Cortex of kidney (tissue), 1 donor: ENCODE data around the gene DUOXA2.
"Not testable (repeated sequence)": the region's sequence is repeated elsewhere in the genome, so short reads cannot be mapped to it uniquely, and the experiment has no call there.

Experiments used
- DNase-seq: peaks from one replicate; lab custom pipeline; 2025; lab: John Stamatoyannopoulos, UW

The DUOXA2 gene

DNA sequence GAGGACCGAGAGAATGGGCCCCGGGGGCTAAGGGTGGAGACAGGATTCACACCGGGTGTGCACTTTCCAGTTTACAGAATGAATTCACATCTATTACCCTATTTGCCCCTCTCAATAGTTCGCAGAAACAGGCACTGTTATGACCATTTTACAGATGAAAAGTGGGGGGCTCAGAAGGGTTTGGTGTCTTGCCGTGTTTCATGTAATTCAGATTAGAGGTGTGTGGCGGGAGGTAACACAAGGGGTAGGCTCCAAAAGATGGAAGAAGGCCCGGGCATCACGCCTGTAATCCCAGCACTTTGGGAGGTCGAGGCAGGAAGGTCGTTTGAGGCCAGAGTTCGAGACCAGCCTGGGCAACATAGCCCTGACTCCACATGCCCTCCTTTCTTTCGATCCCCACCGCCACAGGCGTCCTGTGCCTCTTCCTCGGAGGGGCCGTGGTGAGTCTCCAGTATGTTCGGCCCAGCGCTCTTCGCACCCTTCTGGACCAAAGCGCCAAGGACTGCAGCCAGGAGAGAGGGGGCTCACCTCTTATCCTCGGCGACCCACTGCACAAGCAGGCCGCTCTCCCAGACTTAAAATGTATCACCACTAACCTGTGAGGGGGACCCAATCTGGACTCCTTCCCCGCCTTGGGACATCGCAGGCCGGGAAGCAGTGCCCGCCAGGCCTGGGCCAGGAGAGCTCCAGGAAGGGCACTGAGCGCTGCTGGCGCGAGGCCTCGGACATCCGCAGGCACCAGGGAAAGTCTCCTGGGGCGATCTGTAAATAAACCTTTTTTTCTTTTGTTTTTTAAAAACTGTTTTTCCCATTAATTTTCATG lies 3.4 kb downstream of the DUOXA2 start:
- DNase-seq: no peak

DNA sequence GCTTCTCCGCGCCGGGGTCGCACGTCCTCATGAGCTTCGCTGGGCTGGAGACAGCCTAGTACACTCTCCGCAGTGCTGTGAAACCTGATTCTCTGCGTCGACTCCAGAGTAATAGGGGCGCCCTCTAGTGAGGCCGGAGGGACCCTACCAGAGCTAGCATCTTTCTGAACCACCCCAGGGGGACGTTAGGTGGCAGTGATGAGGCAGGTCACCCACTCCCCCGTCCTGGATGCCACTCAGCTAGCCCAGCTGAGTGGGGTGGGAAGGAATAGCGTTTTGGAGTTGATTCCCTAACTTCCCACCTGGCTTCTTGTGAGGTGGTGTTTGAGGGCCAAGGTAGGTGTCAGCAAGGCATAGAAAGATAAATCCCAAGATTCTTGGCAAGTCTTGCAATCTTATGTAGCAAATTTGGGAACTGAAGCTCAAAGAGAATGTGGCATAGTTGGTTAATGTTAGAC lies 4.0 kb downstream of the DUOXA2 start:
- no peak for DNase-seq

DNA sequence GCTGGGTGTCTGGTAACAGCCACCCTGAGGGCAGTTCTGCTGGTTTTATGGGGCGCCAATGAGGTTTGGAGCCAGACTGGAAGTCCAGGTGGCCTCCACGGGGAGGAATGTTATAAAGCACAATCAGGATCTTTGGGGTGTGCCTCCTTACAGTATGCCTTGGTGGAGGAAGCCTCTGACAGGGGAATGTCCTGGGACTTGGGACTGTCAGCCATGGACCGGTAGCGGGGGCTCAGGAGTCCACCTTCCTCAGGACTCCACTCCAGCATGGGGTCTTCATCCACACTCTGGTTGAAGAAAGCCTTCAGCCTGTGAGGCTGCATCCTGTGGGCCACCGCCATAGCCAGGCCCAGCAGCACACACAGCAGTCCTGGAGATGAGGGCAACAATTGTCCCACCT lies 4.9 kb downstream of the DUOXA2 start:
- no peak for DNase-seq

DNA sequence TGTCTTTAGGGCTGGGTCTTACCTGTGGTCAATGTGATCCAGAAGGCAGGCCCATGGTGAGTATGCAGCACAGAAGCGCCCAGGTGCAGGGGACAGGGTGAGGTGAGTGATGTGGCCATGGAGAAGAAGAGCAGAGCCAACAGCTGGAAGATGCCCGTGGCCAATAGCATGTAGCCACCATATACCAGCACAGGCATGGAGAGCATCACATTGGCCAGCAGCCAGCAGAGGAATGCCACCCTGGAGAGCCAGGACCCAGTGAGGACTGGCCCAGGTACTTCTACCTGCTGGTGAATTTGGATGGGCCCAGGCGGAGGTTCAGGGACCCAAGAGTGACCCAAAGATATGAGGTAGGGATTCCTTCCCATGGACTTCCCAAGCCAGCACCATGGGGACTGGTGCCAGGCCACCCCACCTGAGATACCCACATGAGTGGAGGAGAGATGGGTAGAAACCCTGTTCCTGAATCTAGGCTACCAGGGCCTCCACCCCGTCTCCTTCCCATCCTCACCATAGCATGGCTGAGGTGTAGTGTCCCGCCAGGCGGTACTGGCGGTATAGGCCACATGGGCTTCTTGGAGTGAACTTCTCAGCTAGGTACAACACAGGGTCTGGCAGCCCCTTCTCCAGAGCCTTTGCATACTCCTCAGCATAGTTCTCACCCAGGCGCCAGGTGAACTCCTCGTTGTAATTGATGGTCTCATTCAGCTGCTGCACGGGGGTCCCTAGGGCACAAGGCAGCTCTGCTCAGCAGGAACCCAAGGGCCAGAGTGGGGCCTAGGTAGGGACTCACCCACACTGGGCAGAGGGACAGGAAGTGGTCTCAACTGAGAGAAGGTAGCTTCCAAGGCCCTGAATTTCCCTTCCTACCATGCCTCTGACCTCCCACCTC lies 6.2 kb downstream of the DUOXA2 start:
- no peak for DNase-seq

DNA sequence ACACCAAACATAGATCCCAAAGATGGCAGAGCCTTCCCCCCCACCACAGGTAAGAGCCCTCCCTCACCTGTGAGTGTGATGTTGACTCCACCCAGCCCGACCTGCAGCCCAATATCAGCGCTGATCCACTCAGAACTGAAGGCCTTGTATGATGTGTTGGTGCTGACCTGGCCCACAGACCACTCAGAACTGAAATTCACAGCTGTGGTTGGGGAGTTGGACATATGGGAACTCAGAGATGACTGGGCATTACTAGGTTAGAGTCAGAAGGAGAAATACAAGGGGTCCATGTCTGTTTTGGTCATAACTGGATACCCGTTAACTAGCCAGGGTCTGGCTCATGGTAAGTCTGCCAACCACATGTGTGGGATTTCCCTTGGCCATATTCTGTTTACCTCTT lies 6.9 kb downstream of the DUOXA2 start:
- DNase-seq: no peak

DNA sequence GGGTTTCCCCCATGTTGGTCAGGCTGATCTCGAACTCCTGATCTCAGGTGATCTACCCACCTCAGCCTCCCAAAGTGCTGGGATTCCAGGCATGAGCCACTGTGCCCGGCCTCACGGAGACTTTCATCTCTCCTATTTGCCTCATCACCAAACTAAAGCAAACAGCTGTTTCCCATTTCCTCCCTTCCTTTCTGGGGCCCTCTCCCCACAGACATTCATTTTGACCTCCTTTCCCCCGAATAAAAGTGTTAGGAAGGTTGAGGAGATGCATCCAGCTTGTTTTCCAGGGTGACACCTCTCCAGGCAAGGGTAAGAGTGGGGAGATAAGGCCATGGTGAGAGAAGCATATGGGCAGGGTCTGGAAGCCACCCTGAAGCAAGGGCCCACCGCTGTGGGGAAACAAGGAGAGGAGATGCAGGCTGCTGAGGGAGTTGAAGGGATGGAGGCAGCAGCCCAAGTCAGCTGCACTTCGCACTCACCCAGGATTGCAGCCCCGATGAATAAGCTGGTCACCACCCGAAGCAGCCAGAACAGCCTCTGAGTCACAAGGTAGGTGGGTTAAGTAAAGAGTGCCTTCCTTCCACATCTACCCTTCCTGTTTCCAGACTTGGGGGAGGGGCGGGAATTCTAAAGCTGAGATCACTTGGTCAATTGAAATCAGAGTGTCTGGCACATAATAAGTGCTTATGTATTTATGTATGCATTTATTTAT lies 7.7 kb downstream of the DUOXA2 start:
- no peak for DNase-seq

DNA sequence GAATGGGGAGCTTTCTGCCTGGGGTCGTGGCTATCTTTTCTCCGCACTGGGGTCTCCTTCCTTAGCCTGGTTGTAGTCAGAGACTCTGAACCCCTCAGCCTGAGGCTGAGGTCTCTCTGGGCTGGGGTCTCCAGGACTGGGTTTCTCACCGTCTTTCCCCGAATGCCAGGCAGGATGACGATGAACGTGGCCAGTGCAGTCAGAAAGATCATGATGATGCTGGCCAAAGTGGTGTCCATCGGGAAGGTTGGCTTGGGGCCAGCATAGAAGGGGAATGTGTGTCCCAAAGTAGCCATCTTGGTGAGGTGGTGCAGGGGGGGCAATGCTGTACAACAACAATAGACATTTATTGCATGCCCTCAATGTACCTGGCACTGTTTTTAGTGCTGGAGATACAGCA lies 8.6 kb downstream of the DUOXA2 start:
- no peak for DNase-seq

DNA sequence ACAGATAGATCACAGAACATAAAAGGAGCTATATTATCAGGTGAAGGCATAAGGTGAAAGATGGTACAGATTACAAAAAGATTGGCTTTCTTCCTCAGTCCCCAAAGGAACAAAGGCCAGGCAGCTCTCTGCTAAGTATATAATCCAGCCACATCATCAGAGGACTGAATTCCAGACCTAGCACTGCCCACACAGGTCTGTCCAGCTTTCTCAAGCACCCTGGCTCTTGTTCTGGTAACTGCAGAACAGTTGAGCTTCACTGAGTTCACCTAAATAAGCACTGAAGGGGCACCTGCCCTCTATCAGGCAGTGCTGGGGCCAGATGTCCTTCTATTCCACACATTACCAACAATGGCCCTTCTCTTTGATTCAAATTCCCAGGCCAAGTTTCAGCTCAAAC lies 9.3 kb downstream of the DUOXA2 start:
- no peak for DNase-seq

DNA sequence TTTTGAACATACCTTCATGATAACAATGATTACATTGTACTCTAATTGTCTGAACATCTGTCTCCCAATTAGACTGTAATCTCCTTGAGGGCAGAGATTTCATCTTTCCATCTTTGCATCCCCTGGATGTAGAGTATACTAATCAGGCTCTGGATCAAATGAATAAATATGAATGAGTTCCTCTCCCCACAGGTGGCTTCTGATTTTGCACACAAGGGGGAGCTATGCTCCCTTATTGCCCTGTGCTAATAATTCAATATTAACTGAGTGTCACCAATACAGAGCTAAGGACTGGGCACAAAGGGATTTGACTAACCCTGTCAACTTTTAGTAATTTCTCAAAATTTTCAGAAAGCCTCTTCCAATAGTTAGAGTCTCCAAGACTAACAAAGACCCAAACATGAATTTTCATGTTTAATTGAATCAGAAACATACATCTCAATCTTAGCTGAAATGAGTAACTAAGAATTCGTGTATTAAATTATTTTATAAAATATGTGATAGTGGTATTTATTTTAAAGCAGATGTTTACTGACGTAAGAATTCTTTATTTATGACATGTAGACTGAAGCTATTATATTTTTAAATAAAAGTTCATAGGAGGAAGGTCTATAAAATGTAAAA lies 12.5 kb downstream of the DUOXA2 start:
- no peak for DNase-seq

DNA sequence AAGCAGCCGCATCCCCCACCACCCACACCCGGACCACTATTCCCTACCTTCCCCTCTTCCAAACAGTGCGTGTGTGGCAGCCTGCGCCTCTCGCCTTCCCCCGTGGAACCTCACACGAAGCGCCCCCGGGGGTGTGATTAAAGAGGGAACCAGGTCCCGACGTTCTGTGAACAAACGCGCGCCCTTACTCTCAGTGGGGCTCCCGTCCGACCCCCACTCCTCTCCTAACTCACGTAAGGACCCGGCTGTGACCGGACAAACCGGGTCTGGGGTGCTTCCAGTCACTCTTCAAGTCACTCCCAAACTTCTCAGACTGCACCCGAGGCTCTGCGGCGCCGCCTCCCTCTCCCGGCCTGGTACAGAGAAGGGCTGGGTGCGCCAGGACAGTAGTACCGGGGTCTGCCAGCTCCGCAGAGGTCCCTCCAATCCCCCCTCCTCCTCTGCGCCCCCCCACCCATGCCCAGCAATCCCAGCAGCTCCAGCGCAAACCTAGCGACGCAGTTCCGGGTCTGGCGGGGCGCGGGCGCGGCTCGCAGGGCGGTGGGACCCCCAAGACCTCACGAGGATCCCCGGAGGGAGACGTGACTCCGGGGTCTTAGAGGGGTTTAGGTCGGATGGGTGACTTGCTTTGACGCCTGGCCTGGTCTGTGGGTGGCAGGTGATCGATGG lies 15.0 kb downstream of the DUOXA2 start:
- no peak for DNase-seq

DNA sequence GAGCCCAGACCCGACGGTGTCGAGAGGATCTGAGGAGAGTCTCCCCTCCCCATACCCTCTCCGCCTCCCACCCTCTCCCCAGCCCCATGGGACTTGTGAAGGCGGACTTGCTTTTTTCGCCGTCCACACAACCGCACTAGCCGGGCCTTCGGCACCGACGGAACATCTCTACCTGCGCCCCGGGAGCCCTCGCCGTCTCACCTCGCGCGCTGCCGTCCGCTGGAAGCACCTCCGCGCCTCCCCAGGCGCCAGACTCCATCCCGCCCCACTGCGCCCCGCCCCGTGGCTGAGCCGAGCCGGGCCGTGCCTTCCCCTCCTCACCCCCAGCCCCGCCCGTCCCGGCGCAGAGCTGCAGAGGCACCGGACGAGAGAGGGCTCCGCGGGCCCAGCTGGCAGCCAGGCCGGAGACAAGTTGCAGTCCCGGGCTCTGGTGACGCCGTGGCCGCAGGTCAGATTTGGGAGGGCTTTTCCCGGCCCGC lies 15.6 kb downstream of the DUOXA2 start, which contains the start of the genes DUOX1 and DUOXA1:
Gene DUOX1 (plus strand): TSS at position 344 of the 479 bp plus-strand sequence. CDS start 1,973 bp downstream, outside the sequence.
Gene DUOXA1 (minus strand): TSS at position 229 of the 479 bp plus-strand sequence. CDS start 6,865 bp downstream, outside the sequence.
- no peak for DNase-seq

DNA sequence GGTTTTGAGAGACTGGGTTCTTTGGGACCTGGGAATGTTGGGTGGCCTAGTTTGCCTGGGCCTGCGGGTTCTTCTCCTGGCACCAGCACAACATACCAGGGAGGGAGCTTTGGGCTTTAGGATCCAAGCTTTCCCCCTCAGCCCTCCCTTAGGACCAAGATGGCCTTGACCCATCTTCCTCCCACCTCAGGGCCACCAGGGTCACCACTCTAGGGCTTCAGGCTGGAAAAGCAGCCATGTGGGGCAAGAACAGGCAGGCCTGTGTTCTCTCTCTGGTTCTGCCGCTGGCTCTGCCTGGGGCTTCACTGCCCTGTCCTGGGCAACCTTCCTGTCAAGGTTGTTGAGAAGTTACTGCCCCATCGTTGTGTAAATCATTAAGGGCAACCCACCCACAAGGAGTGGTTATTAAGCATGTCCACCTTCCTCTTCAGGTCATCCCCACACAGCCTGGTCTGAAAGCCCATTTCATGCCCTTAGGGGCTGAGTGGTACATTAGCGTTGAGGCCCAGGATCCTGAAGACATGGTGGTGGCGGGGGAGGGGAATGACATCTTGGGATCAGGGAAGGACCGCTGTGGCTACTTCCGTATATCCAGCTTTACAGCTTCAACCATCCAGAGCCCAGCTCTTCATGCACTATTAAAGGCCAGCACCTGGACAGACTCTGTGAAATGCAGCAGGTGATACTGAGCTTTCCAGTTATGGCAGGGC lies 16.3 kb downstream of the DUOXA2 start:
- DNase-seq: no peak

DNA sequence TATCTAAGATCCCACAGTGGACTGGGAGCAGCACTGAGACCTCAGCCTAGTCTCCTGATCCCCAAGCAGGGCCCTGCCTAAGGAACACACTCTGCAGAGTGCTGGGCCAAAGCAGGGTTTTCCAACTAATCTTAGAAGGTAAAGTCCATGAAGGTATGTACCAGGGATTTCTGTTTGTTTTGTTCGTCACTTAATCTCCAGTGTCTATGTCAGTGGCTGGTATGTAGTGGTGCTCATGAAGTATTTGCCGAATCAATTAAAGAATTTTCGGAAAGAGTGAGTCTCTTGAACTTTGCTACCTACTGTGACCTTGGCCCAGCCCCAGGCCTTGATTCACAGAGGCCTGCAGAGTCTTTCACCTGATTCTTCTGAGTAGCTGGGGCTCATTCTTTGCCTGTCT lies 17.4 kb downstream of the DUOXA2 start:
- no peak for DNase-seq

DNA sequence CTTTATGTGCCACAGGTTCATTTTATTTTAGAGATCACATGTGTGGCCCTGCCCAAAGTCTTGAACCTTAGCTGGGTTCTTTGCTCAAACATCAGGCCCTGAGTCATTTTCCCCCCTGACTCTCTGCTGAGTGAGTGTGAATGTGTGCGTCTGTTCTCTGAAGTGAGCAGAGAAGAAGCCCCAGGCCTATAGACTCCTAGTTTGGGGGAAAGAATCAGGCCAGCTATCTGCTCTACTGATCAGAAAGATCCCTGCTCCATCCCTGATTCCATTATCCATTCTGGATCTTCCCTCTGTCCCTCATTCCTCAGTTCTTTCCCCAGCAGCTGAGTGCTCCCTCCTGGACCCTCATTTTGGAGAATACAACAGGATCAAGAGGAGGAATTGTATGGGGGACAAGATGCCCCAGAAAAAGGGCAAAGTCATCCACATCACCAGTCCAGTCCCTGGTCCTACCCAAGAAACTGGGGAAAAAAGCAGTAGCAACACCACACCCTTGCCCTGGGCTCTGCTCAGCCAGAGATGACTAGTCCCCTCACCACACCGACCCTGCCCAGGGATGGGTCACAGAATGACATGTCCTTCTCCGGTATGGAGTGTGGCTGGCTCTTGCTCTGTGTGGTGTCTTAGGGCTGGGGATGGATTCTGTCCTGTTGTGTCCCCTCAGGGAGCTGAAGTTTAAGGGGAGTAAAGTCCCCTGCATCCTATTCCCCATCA lies 18.9 kb downstream of the DUOXA2 start:
- no peak for DNase-seq

DNA sequence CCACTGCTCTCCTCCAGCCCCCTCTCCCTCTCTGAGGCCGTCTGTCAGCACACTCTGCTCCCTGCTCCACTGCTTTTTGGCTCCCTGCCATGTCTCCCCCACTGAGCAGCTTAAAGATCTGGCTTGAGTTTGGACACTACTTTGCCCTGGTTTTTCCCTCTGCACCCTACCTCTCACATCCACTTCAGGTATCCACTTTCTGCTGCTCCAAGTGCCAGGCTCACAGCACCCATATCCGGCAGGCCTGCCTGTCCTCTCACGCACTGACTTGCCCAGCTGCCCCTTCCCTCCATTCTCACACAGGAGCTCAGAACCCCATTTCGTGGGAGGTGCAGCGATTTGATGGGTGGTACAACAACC lies 19.4 kb downstream of the DUOXA2 start:
- DNase-seq: no peak

DNA sequence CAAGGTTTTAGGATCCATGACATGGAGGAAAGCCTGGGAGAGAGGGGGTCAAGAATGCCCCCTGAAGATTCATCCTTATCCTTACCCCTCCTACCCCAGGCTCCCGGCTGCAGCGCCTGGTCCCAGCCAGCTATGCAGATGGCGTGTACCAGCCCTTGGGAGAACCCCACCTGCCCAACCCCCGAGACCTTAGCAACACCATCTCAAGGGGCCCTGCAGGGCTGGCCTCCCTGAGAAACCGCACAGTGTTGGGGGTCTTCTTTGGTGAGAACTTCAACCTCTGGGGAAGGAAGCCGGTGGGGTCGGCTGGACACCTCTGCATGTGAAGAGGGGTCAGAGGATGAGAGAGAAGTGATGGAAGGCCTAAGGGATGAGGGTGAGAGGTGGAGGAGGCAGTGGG lies 19.9 kb downstream of the DUOXA2 start:
- no peak for DNase-seq

DNA sequence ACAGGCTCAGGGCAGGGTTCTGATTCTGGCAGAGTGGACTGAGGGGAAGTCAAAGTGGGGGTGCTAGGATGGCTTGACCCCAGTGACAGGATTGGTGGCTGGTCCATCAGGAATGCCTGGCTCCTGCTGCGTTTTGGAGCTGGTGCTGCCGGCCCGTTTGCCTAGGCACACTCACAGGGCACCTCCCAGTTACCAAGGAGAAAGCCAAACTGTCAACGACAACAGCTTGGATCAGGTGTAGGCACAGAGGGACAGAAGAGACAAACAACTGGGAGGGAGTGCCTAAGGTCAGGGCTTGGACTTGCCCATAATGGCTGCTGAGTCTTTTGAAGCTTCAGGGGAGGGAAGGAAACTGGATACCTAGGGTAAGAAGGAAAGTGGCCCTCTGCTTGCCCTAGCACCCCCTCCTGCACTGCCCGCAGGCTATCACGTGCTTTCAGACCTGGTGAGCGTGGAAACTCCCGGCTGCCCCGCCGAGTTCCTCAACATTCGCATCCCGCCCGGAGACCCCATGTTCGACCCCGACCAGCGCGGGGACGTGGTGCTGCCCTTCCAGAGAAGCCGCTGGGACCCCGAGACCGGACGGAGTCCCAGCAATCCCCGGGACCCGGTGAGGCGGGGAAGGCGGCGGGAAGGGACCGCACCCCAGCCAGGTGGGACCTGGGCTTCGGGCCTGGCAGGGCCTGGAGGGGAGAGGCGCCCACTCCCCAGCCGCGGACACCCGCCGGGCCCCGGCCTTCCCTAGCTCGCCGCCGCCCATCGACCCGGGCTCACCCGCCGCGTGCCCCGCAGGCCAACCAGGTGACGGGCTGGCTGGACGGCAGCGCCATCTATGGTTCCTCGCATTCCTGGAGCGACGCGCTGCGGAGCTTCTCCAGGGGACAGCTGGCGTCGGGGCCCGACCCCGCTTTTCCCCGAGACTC lies 20.8 kb downstream of the DUOXA2 start:
- no peak for DNase-seq

DNA sequence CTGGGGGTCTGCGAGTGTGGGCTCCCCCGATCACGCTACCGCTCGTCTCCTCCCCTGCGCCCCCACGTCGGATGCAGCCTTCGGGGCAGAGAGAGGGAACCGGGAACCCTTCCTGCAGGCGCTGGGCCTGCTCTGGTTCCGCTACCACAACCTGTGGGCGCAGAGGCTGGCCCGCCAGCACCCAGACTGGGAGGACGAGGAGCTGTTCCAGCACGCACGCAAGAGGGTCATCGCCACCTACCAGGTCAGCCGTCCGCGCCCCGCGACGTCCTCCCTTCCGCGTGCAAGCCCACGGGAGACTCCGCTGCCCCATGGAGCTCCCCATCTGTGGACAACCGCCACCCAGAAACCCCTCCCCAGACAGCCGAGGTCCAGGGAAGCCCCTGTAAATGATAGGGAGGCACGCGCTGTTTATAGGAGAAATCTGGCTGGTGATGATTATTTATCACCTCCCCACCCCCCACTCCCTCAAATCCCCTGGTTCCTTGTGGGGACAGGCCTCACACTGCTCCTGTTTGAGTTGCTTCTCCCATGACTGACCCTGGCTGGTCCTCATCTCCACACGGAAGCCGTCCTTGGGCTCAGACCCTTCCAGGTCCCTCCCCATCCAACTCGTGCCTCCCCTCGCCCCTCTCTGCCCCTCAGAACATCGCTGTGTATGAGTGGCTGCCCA lies 21.7 kb downstream of the DUOXA2 start:
- not testable (repeated sequence) for DNase-seq
